Measurements from ENCODE around the gene NEDD4. TPM values are rescaled to one million over a fixed set of nuclear protein-coding genes. Genes with fewer than 3 reads are reported as not detected.

The NEDD4 gene
- polyA plus RNA-seq, 1 of the 3 experiments (the other 2 are of a cell fraction): 12.9 TPM

DNA sequence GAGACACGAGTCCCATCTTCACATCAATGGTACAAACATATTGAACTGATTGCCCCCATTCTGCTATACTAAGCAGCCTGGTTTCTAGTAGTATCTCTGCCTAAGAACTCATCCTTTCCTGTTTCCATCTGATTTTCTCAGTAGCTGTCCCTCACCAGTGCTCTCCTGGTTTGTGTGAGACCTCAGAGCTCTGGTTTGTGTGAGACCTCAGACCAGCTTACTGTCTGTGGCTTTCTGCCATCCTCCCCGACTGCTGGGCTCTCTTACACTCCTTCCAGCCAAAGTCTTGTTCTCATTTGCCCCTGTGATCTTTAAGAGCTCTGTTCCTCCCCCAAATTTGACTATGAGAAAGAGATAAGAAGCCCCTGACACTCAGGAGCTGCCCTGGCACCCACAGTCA is 41.1 kb upstream of the NEDD4 start:
- H3F3A ChIP-seq (replicated peaks; ENCODE audit: insufficient read depth): peaks cover 9% of the 10 kb centered on the region
- CTCF ChIA-PET: no interaction called here
- POLR2A ChIA-PET: no interaction called here
- no peak overlapping the region for H3K27ac ChIP-seq (ENCODE audit: low read depth in 2 of 2, low read length in 1 of 2)
- no peaks in the 10 kb centered on the region for H3K36me3 ChIP-seq (replicated peaks in 1 of 2; ENCODE audit: control insufficient read depth in 1 of 2, insufficient read depth in 2 of 2, low read length in 1 of 2)
- no peak overlapping the region for H3K4me3 ChIP-seq (ENCODE audit: low read depth in 2 of 2, low read length in 1 of 2)
- DNase-seq: no peak
- 82% methylated on average over 2 of the region's 2 CpGs for WGBS (ENCODE audit: low lambda C conversion rate)
- peaks cover 0 to 5% of the 10 kb centered on the region in 2 experiments; a peak in 1 of 4 replicates for H3K4me1 ChIP-seq (ENCODE audit: control insufficient read depth in 1 of 2, insufficient read depth in 2 of 2, low read depth in 1 of 2, low read length in 1 of 2)
- no peaks in the 10 kb centered on the region for H3K27me3 ChIP-seq (ENCODE audit: insufficient read depth)
- TF ChIP-seq GATA2 (CRISPR knock-in tag; IDR thresholded peaks at IDR 0.05) (no peak), EZH2phosphoT487 (IDR thresholded peaks at IDR 0.05; ENCODE audit: borderline replicate concordance, low read depth) (no peak), NFIC (IDR thresholded peaks at IDR 0.05; ENCODE audit: borderline replicate concordance) (no peak)
- TF ChIP-seq, protein P1, sequence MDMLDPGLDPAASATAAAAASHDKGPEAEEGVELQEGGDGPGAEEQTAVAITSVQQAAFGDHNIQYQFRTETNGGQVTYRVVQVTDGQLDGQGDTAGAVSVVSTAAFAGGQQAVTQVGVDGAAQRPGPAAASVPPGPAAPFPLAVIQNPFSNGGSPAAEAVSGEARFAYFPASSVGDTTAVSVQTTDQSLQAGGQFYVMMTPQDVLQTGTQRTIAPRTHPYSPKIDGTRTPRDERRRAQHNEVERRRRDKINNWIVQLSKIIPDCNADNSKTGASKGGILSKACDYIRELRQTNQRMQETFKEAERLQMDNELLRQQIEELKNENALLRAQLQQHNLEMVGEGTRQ (IDR thresholded peaks at IDR 0.05; ENCODE audit: borderline replicate concordance, low read depth, low read length): no peak
- TF ChIP-seq, protein P2, sequence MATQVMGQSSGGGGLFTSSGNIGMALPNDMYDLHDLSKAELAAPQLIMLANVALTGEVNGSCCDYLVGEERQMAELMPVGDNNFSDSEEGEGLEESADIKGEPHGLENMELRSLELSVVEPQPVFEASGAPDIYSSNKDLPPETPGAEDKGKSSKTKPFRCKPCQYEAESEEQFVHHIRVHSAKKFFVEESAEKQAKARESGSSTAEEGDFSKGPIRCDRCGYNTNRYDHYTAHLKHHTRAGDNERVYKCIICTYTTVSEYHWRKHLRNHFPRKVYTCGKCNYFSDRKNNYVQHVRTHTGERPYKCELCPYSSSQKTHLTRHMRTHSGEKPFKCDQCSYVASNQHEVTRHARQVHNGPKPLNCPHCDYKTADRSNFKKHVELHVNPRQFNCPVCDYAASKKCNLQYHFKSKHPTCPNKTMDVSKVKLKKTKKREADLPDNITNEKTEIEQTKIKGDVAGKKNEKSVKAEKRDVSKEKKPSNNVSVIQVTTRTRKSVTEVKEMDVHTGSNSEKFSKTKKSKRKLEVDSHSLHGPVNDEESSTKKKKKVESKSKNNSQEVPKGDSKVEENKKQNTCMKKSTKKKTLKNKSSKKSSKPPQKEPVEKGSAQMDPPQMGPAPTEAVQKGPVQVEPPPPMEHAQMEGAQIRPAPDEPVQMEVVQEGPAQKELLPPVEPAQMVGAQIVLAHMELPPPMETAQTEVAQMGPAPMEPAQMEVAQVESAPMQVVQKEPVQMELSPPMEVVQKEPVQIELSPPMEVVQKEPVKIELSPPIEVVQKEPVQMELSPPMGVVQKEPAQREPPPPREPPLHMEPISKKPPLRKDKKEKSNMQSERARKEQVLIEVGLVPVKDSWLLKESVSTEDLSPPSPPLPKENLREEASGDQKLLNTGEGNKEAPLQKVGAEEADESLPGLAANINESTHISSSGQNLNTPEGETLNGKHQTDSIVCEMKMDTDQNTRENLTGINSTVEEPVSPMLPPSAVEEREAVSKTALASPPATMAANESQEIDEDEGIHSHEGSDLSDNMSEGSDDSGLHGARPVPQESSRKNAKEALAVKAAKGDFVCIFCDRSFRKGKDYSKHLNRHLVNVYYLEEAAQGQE (IDR thresholded peaks at IDR 0.05; ENCODE audit: low read depth, low read length): no peak
- no peaks in the 10 kb centered on the region for H3K9me3 ChIP-seq
- H3K9ac ChIP-seq: no peak overlapping the region
- H3K9me2 ChIP-seq: no peaks in the 10 kb centered on the region
- H2AFZ ChIP-seq (ENCODE audit: low read depth): no peak overlapping the region
- H3K4me2 ChIP-seq: no peak overlapping the region
- H3K79me2 ChIP-seq (ENCODE audit: insufficient read depth): no peaks in the 10 kb centered on the region
- no peaks in the 10 kb centered on the region for H4K20me1 ChIP-seq (ENCODE audit: insufficient read depth)

DNA sequence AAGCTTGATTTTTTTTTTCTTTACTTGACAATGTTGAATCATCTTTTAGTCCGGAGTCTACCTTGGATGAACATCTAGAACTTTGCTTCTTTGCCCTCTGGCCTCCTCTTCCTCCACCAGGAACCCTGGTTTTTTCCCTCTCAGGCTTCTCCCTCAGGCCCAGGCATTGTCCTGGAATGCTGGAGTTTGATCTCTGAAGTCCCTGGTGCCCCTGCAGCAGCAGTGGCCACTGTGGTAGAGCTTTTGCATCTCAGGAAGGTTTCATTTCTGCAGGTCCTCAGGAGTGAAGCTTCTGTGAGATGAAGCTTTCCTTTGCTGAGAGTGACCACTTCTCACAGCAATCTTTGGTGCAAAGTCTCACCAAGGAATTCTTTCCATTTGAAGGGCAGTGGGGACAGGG is 39.0 kb upstream of the NEDD4 start:
- Histone ChIP-seq H3K27me3 (ENCODE audit: insufficient read depth) (no peaks in the 10 kb centered on the region), H3K9me3 (no peaks in the 10 kb centered on the region), H4K20me1 (ENCODE audit: insufficient read depth) (no peaks in the 10 kb centered on the region), H2AFZ (ENCODE audit: low read depth) (no peak overlapping the region), H3K9me2 (no peaks in the 10 kb centered on the region), H3K4me3 (ENCODE audit: low read depth in 2 of 2, low read length in 1 of 2) (no peak overlapping the region), H3K79me2 (ENCODE audit: insufficient read depth) (no peaks in the 10 kb centered on the region), H3K36me3 (replicated peaks in 1 of 2; ENCODE audit: control insufficient read depth in 1 of 2, insufficient read depth in 2 of 2, low read length in 1 of 2) (no peaks in the 10 kb centered on the region), H3K27ac (ENCODE audit: low read depth in 2 of 2, low read length in 1 of 2) (no peak overlapping the region), H3K4me1 (ENCODE audit: control insufficient read depth in 1 of 2, insufficient read depth in 2 of 2, low read depth in 1 of 2, low read length in 1 of 2) (no peaks in the 10 kb centered on the region), H3K9ac (no peak overlapping the region), H3K4me2 (no peak overlapping the region), H3F3A (replicated peaks; ENCODE audit: insufficient read depth) (peaks cover 4% of the 10 kb centered on the region)
- no peak for DNase-seq
- 82% methylated on average over 1 of the region's 1 CpG for WGBS (ENCODE audit: low lambda C conversion rate)
- POLR2A ChIA-PET: no interaction called here
- CTCF ChIA-PET: no interaction called here
- TF ChIP-seq, protein P3, sequence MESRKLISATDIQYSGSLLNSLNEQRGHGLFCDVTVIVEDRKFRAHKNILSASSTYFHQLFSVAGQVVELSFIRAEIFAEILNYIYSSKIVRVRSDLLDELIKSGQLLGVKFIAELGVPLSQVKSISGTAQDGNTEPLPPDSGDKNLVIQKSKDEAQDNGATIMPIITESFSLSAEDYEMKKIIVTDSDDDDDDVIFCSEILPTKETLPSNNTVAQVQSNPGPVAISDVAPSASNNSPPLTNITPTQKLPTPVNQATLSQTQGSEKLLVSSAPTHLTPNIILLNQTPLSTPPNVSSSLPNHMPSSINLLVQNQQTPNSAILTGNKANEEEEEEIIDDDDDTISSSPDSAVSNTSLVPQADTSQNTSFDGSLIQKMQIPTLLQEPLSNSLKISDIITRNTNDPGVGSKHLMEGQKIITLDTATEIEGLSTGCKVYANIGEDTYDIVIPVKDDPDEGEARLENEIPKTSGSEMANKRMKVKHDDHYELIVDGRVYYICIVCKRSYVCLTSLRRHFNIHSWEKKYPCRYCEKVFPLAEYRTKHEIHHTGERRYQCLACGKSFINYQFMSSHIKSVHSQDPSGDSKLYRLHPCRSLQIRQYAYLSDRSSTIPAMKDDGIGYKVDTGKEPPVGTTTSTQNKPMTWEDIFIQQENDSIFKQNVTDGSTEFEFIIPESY (IDR thresholded peaks at IDR 0.05; ENCODE audit: borderline replicate concordance, low read depth): no peak
- TF ChIP-seq, protein P2 (IDR thresholded peaks at IDR 0.05; ENCODE audit: low read depth, low read length): no peak
- TF ChIP-seq FOSL2 (IDR thresholded peaks at IDR 0.05; ENCODE audit: borderline replicate concordance, low read depth) (no peak), FOXM1 (IDR thresholded peaks at IDR 0.05; ENCODE audit: low read depth) (no peak), RFX5 (IDR thresholded peaks at IDR 0.05; ENCODE audit: low read length) (no peak), EP300 (IDR thresholded peaks at IDR 0.05; ENCODE audit: borderline replicate concordance in 1 of 2, low read depth in 1 of 2, low read length in 1 of 2) (no peak), POLR2AphosphoS5 (IDR thresholded peaks at IDR 0.05; ENCODE audit: low read depth, low read length) (no peak), RCOR1 (IDR thresholded peaks at IDR 0.05; ENCODE audit: low read length) (no peak), NRF1 (IDR thresholded peaks at IDR 0.05; ENCODE audit: low read depth, low read length) (no peak), RXRA (IDR thresholded peaks at IDR 0.05; ENCODE audit: borderline replicate concordance, low read depth) (no peak), JUND (IDR thresholded peaks at IDR 0.05) (no peak), TCF12 (IDR thresholded peaks at IDR 0.05) (no peak)
- TF ChIP-seq, protein P4, sequence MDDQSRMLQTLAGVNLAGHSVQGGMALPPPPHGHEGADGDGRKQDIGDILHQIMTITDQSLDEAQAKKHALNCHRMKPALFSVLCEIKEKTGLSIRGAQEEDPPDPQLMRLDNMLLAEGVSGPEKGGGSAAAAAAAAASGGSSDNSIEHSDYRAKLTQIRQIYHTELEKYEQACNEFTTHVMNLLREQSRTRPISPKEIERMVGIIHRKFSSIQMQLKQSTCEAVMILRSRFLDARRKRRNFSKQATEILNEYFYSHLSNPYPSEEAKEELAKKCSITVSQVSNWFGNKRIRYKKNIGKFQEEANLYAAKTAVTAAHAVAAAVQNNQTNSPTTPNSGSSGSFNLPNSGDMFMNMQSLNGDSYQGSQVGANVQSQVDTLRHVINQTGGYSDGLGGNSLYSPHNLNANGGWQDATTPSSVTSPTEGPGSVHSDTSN (IDR thresholded peaks at IDR 0.05): no peak
